HEK293 (cell line): ENCODE data around the gene TSNAX.

Experiments
- ZEB2 ChIP-seq: fragments of 450-650 bp; formaldehyde crosslinking; IDR thresholded peaks from 2 replicates; pipeline ENCODE4 v1.5.1; 2016; ENCODE audit warnings: missing biosample characterization, missing genetic modification characterization
- ZNF302 ChIP-seq: fragments of 450-650 bp; formaldehyde crosslinking; IDR thresholded peaks from 2 replicates; pipeline ENCODE4 v1.5.1; 2016; ENCODE audit warnings: missing biosample characterization, missing genetic modification characterization, low read depth
- TF ChIP-seq, protein P1 (sequence below): fragments of 450-650 bp; formaldehyde crosslinking; IDR thresholded peaks from 2 replicates; pipeline ENCODE4 v1.5.1; 2016; ENCODE audit warnings: missing biosample characterization, missing genetic modification characterization, low read depth

DNA sequence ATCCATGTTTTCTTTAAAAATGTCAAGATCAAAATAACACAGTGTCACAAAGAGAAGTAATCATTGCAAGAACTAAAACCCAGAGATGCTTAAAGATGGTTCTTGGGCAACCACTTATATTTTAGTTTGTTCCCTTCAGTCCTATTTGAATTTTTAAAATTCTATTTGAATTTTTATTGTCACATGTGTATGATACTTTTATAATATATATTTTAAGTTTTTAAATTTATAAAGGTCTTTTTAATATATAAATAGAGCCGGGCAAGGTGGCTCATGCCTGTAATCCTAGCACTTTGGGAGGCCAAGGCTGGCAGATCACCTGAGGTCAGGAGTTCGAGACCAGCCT, 75.8 kb downstream of the TSNAX start:
- no peak for TF ChIP-seq ZEB2
- TF ChIP-seq, protein P1, sequence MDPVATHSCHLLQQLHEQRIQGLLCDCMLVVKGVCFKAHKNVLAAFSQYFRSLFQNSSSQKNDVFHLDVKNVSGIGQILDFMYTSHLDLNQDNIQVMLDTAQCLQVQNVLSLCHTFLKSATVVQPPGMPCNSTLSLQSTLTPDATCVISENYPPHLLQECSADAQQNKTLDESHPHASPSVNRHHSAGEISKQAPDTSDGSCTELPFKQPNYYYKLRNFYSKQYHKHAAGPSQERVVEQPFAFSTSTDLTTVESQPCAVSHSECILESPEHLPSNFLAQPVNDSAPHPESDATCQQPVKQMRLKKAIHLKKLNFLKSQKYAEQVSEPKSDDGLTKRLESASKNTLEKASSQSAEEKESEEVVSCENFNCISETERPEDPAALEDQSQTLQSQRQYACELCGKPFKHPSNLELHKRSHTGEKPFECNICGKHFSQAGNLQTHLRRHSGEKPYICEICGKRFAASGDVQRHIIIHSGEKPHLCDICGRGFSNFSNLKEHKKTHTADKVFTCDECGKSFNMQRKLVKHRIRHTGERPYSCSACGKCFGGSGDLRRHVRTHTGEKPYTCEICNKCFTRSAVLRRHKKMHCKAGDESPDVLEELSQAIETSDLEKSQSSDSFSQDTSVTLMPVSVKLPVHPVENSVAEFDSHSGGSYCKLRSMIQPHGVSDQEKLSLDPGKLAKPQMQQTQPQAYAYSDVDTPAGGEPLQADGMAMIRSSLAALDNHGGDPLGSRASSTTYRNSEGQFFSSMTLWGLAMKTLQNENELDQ (tag by site-specific recombination), result no peak
- no peak for TF ChIP-seq ZNF302 (tag by site-specific recombination)
